D721Med (cell line): ENCODE measurements around the gene NCKAP5.

Source experiments
- DNase-seq: peaks from one replicate; pipeline ENCODE4 v3.0.0; 2011; ENCODE audit warnings: low spot score; ENCODE audit not compliant: insufficient read length
- FAIRE-seq: peaks from 2 replicates; lab custom pipeline; 2011; peaks lifted over from hg19 to GRCh38; lab: Jason Lieb, UNC
- CTCF ChIP-seq: IDR thresholded peaks from 2 replicates; pipeline ENCODE4 v1.5.1; 2012; ENCODE audit warnings: mild to moderate bottlenecking, control low read depth; ENCODE audit not compliant: insufficient read depth; ENCODE audit errors: missing control alignments

The NCKAP5 gene

GRCh38 chr2:132692816-132693215, 875.4 kb downstream of the NCKAP5 start:
- FAIRE-seq (no peak), DNase-seq (no peak)
- TF ChIP-seq CTCF: no peak

- no peak for FAIRE-seq
- DNase-seq: no peak
- TF ChIP-seq CTCF: no peak
These were observed 876.7 kb downstream of the NCKAP5 start for GRCh38 chr2:132691556-132691955.

- FAIRE-seq (no peak), DNase-seq (no peak)
- no peak for TF ChIP-seq CTCF
These were observed 877.5 kb downstream of the NCKAP5 start for GRCh38 chr2:132690664-132691303.

GRCh38 chr2:132681766-132682165, 886.5 kb downstream of the NCKAP5 start:
- no peak for DNase-seq
- FAIRE-seq: no peak
- TF ChIP-seq CTCF: no peak

- FAIRE-seq (no peak), DNase-seq (no peak)
- no peak for TF ChIP-seq CTCF
These were observed 887.7 kb downstream of the NCKAP5 start for GRCh38 chr2:132680544-132680943.

GRCh38 chr2:132678483-132678882, 889.8 kb downstream of the NCKAP5 start:
- no peak for TF ChIP-seq CTCF
- FAIRE-seq: no peak

GRCh38 chr2:132677661-132678060, 890.6 kb downstream of the NCKAP5 start:
- no peak for TF ChIP-seq CTCF
- DNase-seq (no peak), FAIRE-seq (no peak)

More at GRCh38 chr2:132678483-132678882, 889.8 kb downstream of the NCKAP5 start:
- DNase-seq: no peak
